ENCODE data around the gene NECTIN4. TPM values are rescaled to one million over a fixed set of nuclear protein-coding genes. Genes with fewer than 3 reads are reported as not detected.

Gene NECTIN4
- total and polyA plus RNA-seq, 9 donors, result 0.07 to 4.4 (median 0.21) TPM; not detected in 3

GRCh38 chr1:161059293-161059692 lies 30.1 kb downstream of the NECTIN4 start:
- no peak for DNase-seq
- WGBS, 3 donors, result 43 to 71% (median 56%) methylated on average over 6 of the region's 6 CpGs
- intact Hi-C loops (cut with DNase I), result no loop called here
- H3K9me3 ChIP-seq, result no peaks in the 10 kb centered on the region
- no peaks in the 10 kb centered on the region for H3K4me1 ChIP-seq (ENCODE audit: insufficient read depth)
- no peaks in the 10 kb centered on the region for H3K36me3 ChIP-seq
- H3K4me3 ChIP-seq, result no peak overlapping the region
- H3K27ac ChIP-seq, result no peak overlapping the region
- TF ChIP-seq EP300 (IDR thresholded peaks at IDR 0.05) (no peak), POLR2A (IDR thresholded peaks at IDR 0.05) (no peak)
- TF ChIP-seq, protein P1, sequence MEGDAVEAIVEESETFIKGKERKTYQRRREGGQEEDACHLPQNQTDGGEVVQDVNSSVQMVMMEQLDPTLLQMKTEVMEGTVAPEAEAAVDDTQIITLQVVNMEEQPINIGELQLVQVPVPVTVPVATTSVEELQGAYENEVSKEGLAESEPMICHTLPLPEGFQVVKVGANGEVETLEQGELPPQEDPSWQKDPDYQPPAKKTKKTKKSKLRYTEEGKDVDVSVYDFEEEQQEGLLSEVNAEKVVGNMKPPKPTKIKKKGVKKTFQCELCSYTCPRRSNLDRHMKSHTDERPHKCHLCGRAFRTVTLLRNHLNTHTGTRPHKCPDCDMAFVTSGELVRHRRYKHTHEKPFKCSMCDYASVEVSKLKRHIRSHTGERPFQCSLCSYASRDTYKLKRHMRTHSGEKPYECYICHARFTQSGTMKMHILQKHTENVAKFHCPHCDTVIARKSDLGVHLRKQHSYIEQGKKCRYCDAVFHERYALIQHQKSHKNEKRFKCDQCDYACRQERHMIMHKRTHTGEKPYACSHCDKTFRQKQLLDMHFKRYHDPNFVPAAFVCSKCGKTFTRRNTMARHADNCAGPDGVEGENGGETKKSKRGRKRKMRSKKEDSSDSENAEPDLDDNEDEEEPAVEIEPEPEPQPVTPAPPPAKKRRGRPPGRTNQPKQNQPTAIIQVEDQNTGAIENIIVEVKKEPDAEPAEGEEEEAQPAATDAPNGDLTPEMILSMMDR (IDR thresholded peaks at IDR 0.05), result no peak
- no peaks in the 10 kb centered on the region for H3K27me3 ChIP-seq

DNA sequence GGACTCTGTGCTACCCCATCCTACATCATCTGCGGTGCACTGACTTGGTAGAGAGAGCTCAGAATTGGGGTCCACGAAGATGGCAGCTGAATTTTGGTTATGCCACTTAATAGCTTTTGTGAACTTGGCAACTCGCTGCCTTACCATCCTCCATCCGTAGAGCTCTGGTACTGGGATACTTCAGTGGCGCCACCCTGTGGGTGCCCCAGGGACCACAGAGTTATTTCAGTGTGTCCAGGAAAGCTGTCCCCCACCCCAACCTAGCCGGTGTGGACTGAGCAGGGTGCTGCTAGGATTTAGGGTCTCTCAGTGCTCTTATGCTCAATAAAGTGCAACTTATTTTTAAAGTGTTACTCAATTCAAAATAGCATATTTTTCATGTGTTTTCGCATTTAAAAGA lies 34.6 kb downstream of the NECTIN4 start:
- no peak overlapping the region for H3K27ac ChIP-seq
- 75 to 90% (median 78%) methylated on average over 7 of the region's 7 CpGs for WGBS, 3 donors
- DNase-seq, result no peak

GRCh38 chr1:161054232-161054631 lies 35.1 kb downstream of the NECTIN4 start:
- intact Hi-C loops (cut with DNase I), result no loop called here
- 79 to 82% (median 79%) methylated on average over 3 to 4 of the region's 4 CpGs for WGBS, 3 donors
- H3K4me1 ChIP-seq (ENCODE audit: insufficient read depth), result no peaks in the 10 kb centered on the region
- no peak for DNase-seq
- no peak overlapping the region for H3K4me3 ChIP-seq
- H3K27me3 ChIP-seq, result no peaks in the 10 kb centered on the region
- TF ChIP-seq, protein P1 (IDR thresholded peaks at IDR 0.05), result no peak
- no peak for TF ChIP-seq EP300 (IDR thresholded peaks at IDR 0.05)
- TF ChIP-seq POLR2A (IDR thresholded peaks at IDR 0.05), result no peak
- H3K27ac ChIP-seq, result no peak overlapping the region
- H3K9me3 ChIP-seq, result no peaks in the 10 kb centered on the region
- H3K36me3 ChIP-seq, result no peaks in the 10 kb centered on the region

More for the DNA sequence above, 34.6 kb downstream of the NECTIN4 start:
- Histone ChIP-seq H3K36me3 (no peaks in the 10 kb centered on the region), H3K4me3 (no peak overlapping the region), H3K27me3 (no peaks in the 10 kb centered on the region), H3K4me1 (ENCODE audit: insufficient read depth) (no peaks in the 10 kb centered on the region), H3K9me3 (no peaks in the 10 kb centered on the region)
- TF ChIP-seq POLR2A (IDR thresholded peaks at IDR 0.05) (no peak), EP300 (IDR thresholded peaks at IDR 0.05) (no peak)
- TF ChIP-seq, protein P1 (IDR thresholded peaks at IDR 0.05), result no peak
- intact Hi-C loops (cut with DNase I), result no loop called here

DNA sequence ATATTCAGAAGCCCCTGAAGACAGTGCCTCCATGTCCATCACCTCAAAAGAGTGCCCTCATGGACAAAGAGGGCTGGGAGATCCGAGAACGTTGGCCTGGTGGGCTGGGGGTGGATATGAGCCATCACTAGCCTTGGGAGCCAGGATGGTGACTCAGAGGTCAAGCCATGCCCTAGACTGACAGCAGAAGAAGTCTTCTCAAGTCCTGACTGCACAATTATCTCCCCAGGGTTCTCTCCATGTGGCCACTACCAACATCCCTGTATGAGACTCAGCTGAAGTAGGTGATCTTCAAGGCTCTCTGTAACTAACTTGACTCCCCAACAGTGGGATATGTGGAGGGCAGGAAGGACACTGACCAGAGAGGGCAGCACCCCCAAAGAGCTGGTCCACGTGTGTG lies 36.5 kb downstream of the NECTIN4 start:
- Histone ChIP-seq H3K9me3 (peaks cover 0 to 4% of the 10 kb centered on the region in 2 donors), H3K4me3 (no peak overlapping the region), H3K4me1 (ENCODE audit: insufficient read depth) (no peaks in the 10 kb centered on the region), H3K27me3 (no peaks in the 10 kb centered on the region), H3K27ac (no peak overlapping the region), H3K36me3 (no peaks in the 10 kb centered on the region)
- 61 to 70% (median 69%) methylated on average over 3 of the region's 3 CpGs for WGBS, 3 donors
- intact Hi-C loops (cut with DNase I), result no loop called here
- TF ChIP-seq, protein P1 (IDR thresholded peaks at IDR 0.05), result no peak
- TF ChIP-seq EP300 (IDR thresholded peaks at IDR 0.05) (no peak), POLR2A (IDR thresholded peaks at IDR 0.05) (no peak)
- DNase-seq, result no peak
